Islet of Langerhans (tissue), 1 donor: ENCODE measurements around the gene ARHGEF17.

ENCODE experiments used
- FAIRE-seq: peaks from one replicate; lab custom pipeline; 2011; peaks lifted over from hg19 to GRCh38; lab: Jason Lieb, UNC

Gene ARHGEF17

GRCh38 chr11:73356979-73357860, 49.1 kb downstream of the ARHGEF17 start:
- FAIRE-seq, result no peak

- FAIRE-seq, result no peak
Observed at GRCh38 chr11:73358071-73358470, 50.0 kb downstream of the ARHGEF17 start.

- no peak for FAIRE-seq
Observed at GRCh38 chr11:73359341-73359740, 51.3 kb downstream of the ARHGEF17 start.

- FAIRE-seq, result no peak
Observed at GRCh38 chr11:73359930-73360742, 52.1 kb downstream of the ARHGEF17 start.

GRCh38 chr11:73360743-73361369, 52.8 kb downstream of the ARHGEF17 start:
- no peak for FAIRE-seq

- FAIRE-seq, result no peak
Observed at GRCh38 chr11:73361953-73362776, 54.1 kb downstream of the ARHGEF17 start.

- no peak for FAIRE-seq
Observed at GRCh38 chr11:73363147-73363546, 55.1 kb downstream of the ARHGEF17 start.

- no peak for FAIRE-seq
Observed at GRCh38 chr11:73365352-73366264, 57.5 kb downstream of the ARHGEF17 start.

- no peak for FAIRE-seq
Observed at GRCh38 chr11:73366265-73366610, 58.2 kb downstream of the ARHGEF17 start.

GRCh38 chr11:73366953-73367352, 58.9 kb downstream of the ARHGEF17 start:
- no peak for FAIRE-seq

GRCh38 chr11:73367482-73368024, 59.5 kb downstream of the ARHGEF17 start:
- no peak for FAIRE-seq

GRCh38 chr11:73372375-73372993, 64.4 kb downstream of the ARHGEF17 start:
- no peak for FAIRE-seq

GRCh38 chr11:73374151-73374550, 66.1 kb downstream of the ARHGEF17 start:
- no peak for FAIRE-seq

GRCh38 chr11:73375830-73376159, 67.7 kb downstream of the ARHGEF17 start:
- FAIRE-seq, result no peak

GRCh38 chr11:73376160-73376802, 68.2 kb downstream of the ARHGEF17 start, which contains the start of gene RELT:
TSS of gene RELT (plus strand) at chr11:73376399. CDS start at chr11:73389137, 12,738 bp downstream.
- no peak for FAIRE-seq

GRCh38 chr11:73376803-73377629, 68.9 kb downstream of the ARHGEF17 start:
- FAIRE-seq, result no peak

- FAIRE-seq, result no peak
Observed at GRCh38 chr11:73379189-73379880, 71.3 kb downstream of the ARHGEF17 start.

GRCh38 chr11:73380331-73380730, 72.3 kb downstream of the ARHGEF17 start:
- no peak for FAIRE-seq
